Vagina (tissue), 2 donors: Measurements from ENCODE around the gene LDLRAD4. TPM values are rescaled to one million over a fixed set of nuclear protein-coding genes. Genes with fewer than 3 reads are reported as not detected.
A peak's percentile ranks its signal among the peaks of the same experiment; 100 is the strongest.

Source experiments
- DNase-seq, 2 donors: peaks; one replicate each; pipeline ENCODE4 v3.0.0-alpha.2; 2017; ENCODE audit errors: extremely low spot score in 2 of 2
- H3K27ac ChIP-seq: fragments of 200-600 bp; sonication (generic); one replicate; pipeline ENCODE4 v1.5.1; 2019
- H3K27me3 ChIP-seq: fragments of 200-600 bp; sonication (generic); one replicate; pipeline ENCODE4 v1.5.1; 2019
- H3K36me3 ChIP-seq, 2 donors: fragments of 200-600 bp; sonication (generic); one replicate each; pipeline ENCODE4 v1.5.1; 2017 to 2019
- H3K4me1 ChIP-seq: fragments of 200-600 bp; sonication (generic); one replicate; pipeline ENCODE4 v1.5.1; 2019
- H3K4me3 ChIP-seq, 2 donors: fragments of 200-600 bp; sonication (generic); 1 replicate in 1 of 2; 2 replicates in 1 of 2; pipeline ENCODE4 v1.5.1; 2016 to 2019
- H3K9me3 ChIP-seq: fragments of 200-600 bp; sonication (generic); one replicate; pipeline ENCODE4 v1.5.1; 2019
- CTCF ChIP-seq, 3 experiments: fragments of 450-650 bp in 2 of 3; fragments of 200-600 bp in 1 of 3; sonication (generic) in 1 of 3; IDR thresholded peaks; one replicate each; pipeline ENCODE4 v1.5.1; 2017 to 2019; ENCODE audit warnings: antibody characterized with exemption in 3 of 3, mild to moderate bottlenecking in 2 of 3, moderate library complexity in 2 of 3
- POLR2A ChIP-seq, 2 donors: fragments of 450-650 bp; IDR thresholded peaks; one replicate each; pipeline ENCODE4 v1.6.1; 2017; ENCODE audit warnings: antibody characterized with exemption in 2 of 2, mild to moderate bottlenecking in 2 of 2, moderate library complexity in 2 of 2
- POLR2AphosphoS5 ChIP-seq, 2 donors: sonication (generic); formaldehyde crosslinking; IDR thresholded peaks; one replicate each; pipeline ENCODE4 v1.9.0; 2017; ENCODE audit warnings: antibody characterized with exemption in 2 of 2, mild to moderate bottlenecking in 2 of 2, low read depth in 1 of 2; ENCODE audit not compliant: insufficient read depth in 1 of 2
- intact Hi-C: fragments of 100-400 bp; cut with DNase I; formaldehyde crosslinking; loops from one replicate; pipeline ENCODE4 v1.15.1; 2023
- total RNA-seq: library from RNA; depleted of rRNA; stranded (reverse); fragments of >200 nt; gene quantifications from one replicate; pipeline ENCODE4 v1.2.3, GENCODE V29; 2016

Gene LDLRAD4
- total RNA-seq, 1 donor from 2014 or later, result 24.3 TPM

GRCh38 chr18:13231151-13231550, 12.6 kb downstream of the LDLRAD4 start:
- Histone ChIP-seq H3K27me3 (no peaks in the 10 kb centered on the region), H3K4me1 (peaks cover 15% of the 10 kb centered on the region), H3K27ac (no peak overlapping the region), H3K9me3 (no peaks in the 10 kb centered on the region), H3K36me3 (no peaks in the 10 kb centered on the region), H3K4me3 (no peak overlapping the region)
- no peak for DNase-seq
- intact Hi-C loops, result loop anchor here (10.0 kb wide), 1 partner anchor 84 kb away; no protein-coding TSS in a partner anchor
- TF ChIP-seq CTCF (IDR thresholded peaks at IDR 0.05) (no peak), POLR2A (IDR thresholded peaks at IDR 0.05) (no peak), POLR2AphosphoS5 (IDR thresholded peaks at IDR 0.05; ENCODE audit: insufficient read depth in 1 of 2, low read depth in 1 of 2) (no peak)

GRCh38 chr18:13232086-13232917, 13.7 kb downstream of the LDLRAD4 start:
- Histone ChIP-seq H3K36me3 (no peaks in the 10 kb centered on the region), H3K27me3 (no peaks in the 10 kb centered on the region), H3K27ac (no peak overlapping the region), H3K4me1 (peaks cover 25% of the 10 kb centered on the region), H3K4me3 (peak overlapping the region in 1 of 2 donors; percentile 7), H3K9me3 (no peaks in the 10 kb centered on the region)
- DNase-seq, result peak in 1 of 2 donors; percentile 87
- no peak for TF ChIP-seq POLR2A (IDR thresholded peaks at IDR 0.05)
- TF ChIP-seq POLR2AphosphoS5 (IDR thresholded peaks at IDR 0.05; ENCODE audit: insufficient read depth in 1 of 2, low read depth in 1 of 2), result peak in 1 of 2 donors; percentile 16
- intact Hi-C loops, result loop anchor here (10.0 kb wide), 1 partner anchor 82 kb away; no protein-coding TSS in a partner anchor

GRCh38 chr18:13232971-13233786, 14.6 kb downstream of the LDLRAD4 start:
- intact Hi-C loops, result loop anchor here (10.0 kb wide), 1 partner anchor 82 kb away; no protein-coding TSS in a partner anchor
- H3K36me3 ChIP-seq, result no peaks in the 10 kb centered on the region
- TF ChIP-seq POLR2A (IDR thresholded peaks at IDR 0.05) (no peak), POLR2AphosphoS5 (IDR thresholded peaks at IDR 0.05; ENCODE audit: insufficient read depth in 1 of 2, low read depth in 1 of 2) (no peak), CTCF (IDR thresholded peaks at IDR 0.05) (no peak)
- no peaks in the 10 kb centered on the region for H3K9me3 ChIP-seq
- no peaks in the 10 kb centered on the region for H3K27me3 ChIP-seq
- peak overlapping the region in 1 of 2 donors; percentile 7 for H3K4me3 ChIP-seq
- peaks cover 25% of the 10 kb centered on the region for H3K4me1 ChIP-seq
- H3K27ac ChIP-seq, result no peak overlapping the region
- peak in 1 of 2 donors; percentile 61 for DNase-seq

- Histone ChIP-seq H3K4me1 (peaks cover 25% of the 10 kb centered on the region), H3K27ac (no peak overlapping the region)
- intact Hi-C loops, result loop anchor here (10.0 kb wide), 1 partner anchor 81 kb away; no protein-coding TSS in a partner anchor
These were observed 15.5 kb downstream of the LDLRAD4 start for GRCh38 chr18:13233787-13234783.

More at GRCh38 chr18:13233787-13234783, 15.5 kb downstream of the LDLRAD4 start:
- Histone ChIP-seq H3K9me3 (no peaks in the 10 kb centered on the region), H3K36me3 (no peaks in the 10 kb centered on the region), H3K4me3 (no peak overlapping the region), H3K27me3 (no peaks in the 10 kb centered on the region)
- DNase-seq, result peak in 1 of 2 donors; percentile 87
- TF ChIP-seq CTCF (IDR thresholded peaks at IDR 0.05), result no peak
- no peak for TF ChIP-seq POLR2A (IDR thresholded peaks at IDR 0.05)
- TF ChIP-seq POLR2AphosphoS5 (IDR thresholded peaks at IDR 0.05; ENCODE audit: insufficient read depth in 1 of 2, low read depth in 1 of 2), result no peak
